Smooth muscle cell (in vitro differentiated cells): Measurements from ENCODE around the gene GMPPA. TPM values are rescaled to one million over a fixed set of nuclear protein-coding genes. Genes with fewer than 3 reads are reported as not detected.

Experiments
- DNase-seq: peaks from one replicate; lab custom pipeline; 2025; ENCODE audit not compliant: unreplicated experiment; lab: John Stamatoyannopoulos, UW
- H2AFZ ChIP-seq: fragments of 200-600 bp; sonication (generic); 2 replicates; pipeline ENCODE4 v1.6.0; 2016; ENCODE audit warnings: antibody characterized with exemption, low read depth, mild to moderate bottlenecking
- H3F3A ChIP-seq: fragments of 200-600 bp; sonication (generic); 2 replicates; pipeline ENCODE4 v1.6.0; 2017; ENCODE audit warnings: antibody characterized with exemption, low read depth
- H3K27ac ChIP-seq: fragments of 200-600 bp; sonication (generic); 2 replicates; pipeline ENCODE4 v1.5.1; 2016; ENCODE audit warnings: low read depth, mild to moderate bottlenecking
- H3K27me3 ChIP-seq: fragments of 200-600 bp; sonication (generic); 2 replicates; pipeline ENCODE4 v1.6.1; 2016; ENCODE audit warnings: low read depth, mild to moderate bottlenecking
- H3K36me3 ChIP-seq: fragments of 200-600 bp; sonication (generic); 2 replicates; pipeline ENCODE4 v1.5.1; 2016; ENCODE audit warnings: low read depth
- H3K4me1 ChIP-seq: fragments of 200-600 bp; sonication (generic); 2 replicates; pipeline ENCODE4 v1.5.1; 2016; ENCODE audit warnings: low read depth
- H3K4me2 ChIP-seq: fragments of 200-600 bp; sonication (generic); 2 replicates; pipeline ENCODE4 v1.6.0; 2016; ENCODE audit warnings: mild to moderate bottlenecking
- H3K4me3 ChIP-seq: fragments of 200-600 bp; sonication (generic); 2 replicates; pipeline ENCODE4 v1.5.1; 2016; ENCODE audit warnings: mild to moderate bottlenecking
- H3K79me2 ChIP-seq: fragments of 200-600 bp; sonication (generic); 2 replicates; pipeline ENCODE4 v1.6.0; 2016; ENCODE audit warnings: low read depth, mild to moderate bottlenecking
- H3K9ac ChIP-seq: fragments of 200-600 bp; sonication (generic); 2 replicates; pipeline ENCODE4 v1.6.0; 2016; ENCODE audit warnings: low read depth
- H3K9me3 ChIP-seq: fragments of 200-600 bp; sonication (generic); replicated peaks from 2 replicates; pipeline ENCODE4 v1.5.1; 2016; ENCODE audit warnings: low read depth
- H4K20me1 ChIP-seq: fragments of 200-600 bp; sonication (generic); 2 replicates; pipeline ENCODE4 v1.6.0; 2016; ENCODE audit warnings: low read depth
- WGBS: methylation state at CpG from one replicate; pipeline ENCODE4 v1.1.7; 2016; ENCODE audit warnings: low lambda C conversion rate; 5-methylcytosine and 5-hydroxymethylcytosine counted together
- polyA plus RNA-seq: library from polyadenylated mRNA; unstranded; fragments of >200 nt; fragmentation: Nextera tagmentation; extraction: Ambion mirVana; gene quantifications from 2 replicates; pipeline ENCODE4 v1.2.1, GENCODE V29; 2016
- total RNA-seq: library from RNA; depleted of rRNA; stranded (reverse); fragments of >200 nt; gene quantifications from 2 replicates; pipeline ENCODE4 v1.2.3, GENCODE V29; 2014
- TF ChIP-seq, protein P1 (sequence below): fragments of 200-600 bp; sonication (generic); IDR thresholded peaks from 2 replicates; pipeline ENCODE4 v1.5.1; 2017; ENCODE audit warnings: borderline replicate concordance, mild to moderate bottlenecking, antibody characterized with exemption; ENCODE audit not compliant: insufficient read depth, poor library complexity, severe bottlenecking

GMPPA gene
- total and polyA plus RNA-seq, 2 experiments from 2014 or later = 59.3 to 81.7 TPM

GRCh38 chr2:219480004-219480403 is 18.7 kb upstream of the GMPPA start:
- Histone ChIP-seq H4K20me1 (no peaks in the 10 kb centered on the region), H3K9me3 (no peaks in the 10 kb centered on the region), H3K36me3 (no peaks in the 10 kb centered on the region), H2AFZ (no peak overlapping the region), H3K79me2 (no peaks in the 10 kb centered on the region), H3K27ac (no peak overlapping the region), H3K27me3 (peaks cover 21% of the 10 kb centered on the region), H3F3A (no peaks in the 10 kb centered on the region), H3K9ac (no peak overlapping the region), H3K4me2 (no peak overlapping the region), H3K4me1 (peaks cover 12% of the 10 kb centered on the region), H3K4me3 (no peak overlapping the region)
- no peak for DNase-seq
- TF ChIP-seq, protein P1, sequence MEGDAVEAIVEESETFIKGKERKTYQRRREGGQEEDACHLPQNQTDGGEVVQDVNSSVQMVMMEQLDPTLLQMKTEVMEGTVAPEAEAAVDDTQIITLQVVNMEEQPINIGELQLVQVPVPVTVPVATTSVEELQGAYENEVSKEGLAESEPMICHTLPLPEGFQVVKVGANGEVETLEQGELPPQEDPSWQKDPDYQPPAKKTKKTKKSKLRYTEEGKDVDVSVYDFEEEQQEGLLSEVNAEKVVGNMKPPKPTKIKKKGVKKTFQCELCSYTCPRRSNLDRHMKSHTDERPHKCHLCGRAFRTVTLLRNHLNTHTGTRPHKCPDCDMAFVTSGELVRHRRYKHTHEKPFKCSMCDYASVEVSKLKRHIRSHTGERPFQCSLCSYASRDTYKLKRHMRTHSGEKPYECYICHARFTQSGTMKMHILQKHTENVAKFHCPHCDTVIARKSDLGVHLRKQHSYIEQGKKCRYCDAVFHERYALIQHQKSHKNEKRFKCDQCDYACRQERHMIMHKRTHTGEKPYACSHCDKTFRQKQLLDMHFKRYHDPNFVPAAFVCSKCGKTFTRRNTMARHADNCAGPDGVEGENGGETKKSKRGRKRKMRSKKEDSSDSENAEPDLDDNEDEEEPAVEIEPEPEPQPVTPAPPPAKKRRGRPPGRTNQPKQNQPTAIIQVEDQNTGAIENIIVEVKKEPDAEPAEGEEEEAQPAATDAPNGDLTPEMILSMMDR = no peak
- WGBS = 93% methylated on average over 8 of the region's 8 CpGs

GRCh38 chr2:219482674-219483405 is 15.9 kb upstream of the GMPPA start:
- Histone ChIP-seq H3K27ac (no peak overlapping the region), H4K20me1 (no peaks in the 10 kb centered on the region), H3K36me3 (no peaks in the 10 kb centered on the region), H3K79me2 (no peaks in the 10 kb centered on the region), H3K4me3 (no peak overlapping the region), H3K4me1 (peaks cover 25% of the 10 kb centered on the region), H3K4me2 (no peak overlapping the region), H3K27me3 (peaks cover 33% of the 10 kb centered on the region), H2AFZ (no peak overlapping the region), H3K9ac (no peak overlapping the region), H3F3A (no peaks in the 10 kb centered on the region), H3K9me3 (no peaks in the 10 kb centered on the region)
- 89% methylated on average over 17 of the region's 17 CpGs for WGBS
- DNase-seq = no peak
- TF ChIP-seq, protein P1 = no peak

GRCh38 chr2:219483451-219484342 is 15.0 kb upstream of the GMPPA start:
- Histone ChIP-seq H3K9ac (no peak overlapping the region), H3F3A (no peaks in the 10 kb centered on the region), H3K36me3 (no peaks in the 10 kb centered on the region), H3K27ac (no peak overlapping the region), H3K4me2 (peak overlapping the region; percentile 99), H3K79me2 (no peaks in the 10 kb centered on the region), H3K9me3 (no peaks in the 10 kb centered on the region), H4K20me1 (no peaks in the 10 kb centered on the region), H3K4me3 (peak overlapping the region; percentile 45), H2AFZ (no peak overlapping the region), H3K4me1 (peaks cover 25% of the 10 kb centered on the region), H3K27me3 (peaks cover 33% of the 10 kb centered on the region)
- TF ChIP-seq, protein P1 = no peak
- no peak for DNase-seq
- WGBS = 60% methylated on average over 45 of the region's 58 CpGs
